Measurements from ENCODE around the gene DYSF.

DNA sequence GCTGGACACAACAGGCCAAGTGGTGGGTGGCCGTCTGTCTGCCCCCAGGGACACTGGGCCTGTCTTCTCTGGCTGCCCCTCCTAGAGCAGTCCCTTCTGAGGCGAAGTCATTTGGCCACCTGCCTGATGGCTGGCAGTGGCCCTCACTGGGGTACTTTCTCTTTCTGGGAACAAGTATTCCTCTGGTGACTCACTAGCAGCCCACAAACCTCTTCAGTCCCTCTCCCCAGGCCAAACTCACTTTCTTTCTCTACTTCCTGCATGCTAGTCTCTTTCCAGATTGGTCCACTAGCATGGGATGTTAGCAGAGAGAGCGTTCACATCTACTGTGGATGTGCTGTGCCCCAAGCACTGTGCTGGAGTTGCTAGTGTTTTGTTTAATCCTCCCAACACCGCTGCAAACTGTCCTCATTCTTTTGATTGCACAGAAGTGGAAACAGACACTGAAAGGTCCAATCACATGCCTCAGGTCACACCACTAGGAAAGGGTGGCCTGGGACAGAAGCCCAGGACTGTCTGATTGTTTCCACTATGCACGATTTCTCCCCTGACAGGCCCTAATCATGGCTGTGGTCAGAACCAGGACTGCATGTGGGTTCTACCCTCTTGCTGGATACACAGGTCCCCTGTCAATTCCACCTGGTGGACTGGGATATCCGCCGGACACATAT is 5.2 kb downstream of the DYSF start:
- TF ChIP-seq, protein P1, sequence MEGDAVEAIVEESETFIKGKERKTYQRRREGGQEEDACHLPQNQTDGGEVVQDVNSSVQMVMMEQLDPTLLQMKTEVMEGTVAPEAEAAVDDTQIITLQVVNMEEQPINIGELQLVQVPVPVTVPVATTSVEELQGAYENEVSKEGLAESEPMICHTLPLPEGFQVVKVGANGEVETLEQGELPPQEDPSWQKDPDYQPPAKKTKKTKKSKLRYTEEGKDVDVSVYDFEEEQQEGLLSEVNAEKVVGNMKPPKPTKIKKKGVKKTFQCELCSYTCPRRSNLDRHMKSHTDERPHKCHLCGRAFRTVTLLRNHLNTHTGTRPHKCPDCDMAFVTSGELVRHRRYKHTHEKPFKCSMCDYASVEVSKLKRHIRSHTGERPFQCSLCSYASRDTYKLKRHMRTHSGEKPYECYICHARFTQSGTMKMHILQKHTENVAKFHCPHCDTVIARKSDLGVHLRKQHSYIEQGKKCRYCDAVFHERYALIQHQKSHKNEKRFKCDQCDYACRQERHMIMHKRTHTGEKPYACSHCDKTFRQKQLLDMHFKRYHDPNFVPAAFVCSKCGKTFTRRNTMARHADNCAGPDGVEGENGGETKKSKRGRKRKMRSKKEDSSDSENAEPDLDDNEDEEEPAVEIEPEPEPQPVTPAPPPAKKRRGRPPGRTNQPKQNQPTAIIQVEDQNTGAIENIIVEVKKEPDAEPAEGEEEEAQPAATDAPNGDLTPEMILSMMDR (IDR thresholded peaks at IDR 0.05; ENCODE audit: poor library complexity, severe bottlenecking), result no peak
- TF ChIP-seq, protein P2, sequence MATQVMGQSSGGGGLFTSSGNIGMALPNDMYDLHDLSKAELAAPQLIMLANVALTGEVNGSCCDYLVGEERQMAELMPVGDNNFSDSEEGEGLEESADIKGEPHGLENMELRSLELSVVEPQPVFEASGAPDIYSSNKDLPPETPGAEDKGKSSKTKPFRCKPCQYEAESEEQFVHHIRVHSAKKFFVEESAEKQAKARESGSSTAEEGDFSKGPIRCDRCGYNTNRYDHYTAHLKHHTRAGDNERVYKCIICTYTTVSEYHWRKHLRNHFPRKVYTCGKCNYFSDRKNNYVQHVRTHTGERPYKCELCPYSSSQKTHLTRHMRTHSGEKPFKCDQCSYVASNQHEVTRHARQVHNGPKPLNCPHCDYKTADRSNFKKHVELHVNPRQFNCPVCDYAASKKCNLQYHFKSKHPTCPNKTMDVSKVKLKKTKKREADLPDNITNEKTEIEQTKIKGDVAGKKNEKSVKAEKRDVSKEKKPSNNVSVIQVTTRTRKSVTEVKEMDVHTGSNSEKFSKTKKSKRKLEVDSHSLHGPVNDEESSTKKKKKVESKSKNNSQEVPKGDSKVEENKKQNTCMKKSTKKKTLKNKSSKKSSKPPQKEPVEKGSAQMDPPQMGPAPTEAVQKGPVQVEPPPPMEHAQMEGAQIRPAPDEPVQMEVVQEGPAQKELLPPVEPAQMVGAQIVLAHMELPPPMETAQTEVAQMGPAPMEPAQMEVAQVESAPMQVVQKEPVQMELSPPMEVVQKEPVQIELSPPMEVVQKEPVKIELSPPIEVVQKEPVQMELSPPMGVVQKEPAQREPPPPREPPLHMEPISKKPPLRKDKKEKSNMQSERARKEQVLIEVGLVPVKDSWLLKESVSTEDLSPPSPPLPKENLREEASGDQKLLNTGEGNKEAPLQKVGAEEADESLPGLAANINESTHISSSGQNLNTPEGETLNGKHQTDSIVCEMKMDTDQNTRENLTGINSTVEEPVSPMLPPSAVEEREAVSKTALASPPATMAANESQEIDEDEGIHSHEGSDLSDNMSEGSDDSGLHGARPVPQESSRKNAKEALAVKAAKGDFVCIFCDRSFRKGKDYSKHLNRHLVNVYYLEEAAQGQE (IDR thresholded peaks at IDR 0.05; ENCODE audit: borderline replicate concordance), result no peak
- no peak for TF ChIP-seq TAF1 (IDR thresholded peaks at IDR 0.05; ENCODE audit: low read depth)
- no peak for TF ChIP-seq POLR2AphosphoS5 (IDR thresholded peaks at IDR 0.05)
- no peak for TF ChIP-seq EP300 (conservative IDR thresholded peaks at IDR 0.05; ENCODE audit: poor library complexity, severe bottlenecking)
- no peak for TF ChIP-seq EZH2 (IDR thresholded peaks at IDR 0.05; ENCODE audit: borderline replicate concordance, insufficient read depth, low read length, poor library complexity, severe bottlenecking)
- TF ChIP-seq MXI1 (conservative IDR thresholded peaks at IDR 0.05; ENCODE audit: poor library complexity, severe bottlenecking), result no peak

Measured in neural cell (in vitro differentiated cells).